Astrocyte of the cerebellum (primary cell): ENCODE data around the gene APC.

Experiments
- DNase-seq: peaks from one replicate; pipeline ENCODE4 v3.0.0-alpha.2; 2011; ENCODE audit warnings: low read depth
- H3K4me3 ChIP-seq: 2 replicates; pipeline ENCODE4 v1.5.1; 2011; ENCODE audit warnings: mild to moderate bottlenecking, low read depth, low read length, moderate library complexity
- in situ Hi-C: cut with HindIII; loops from 2 replicates; pipeline ENCODE4 v1.10.0; 2017; ENCODE audit warnings: low sequenced_read_pairs
- TF ChIP-seq, protein P1 (sequence below): IDR thresholded peaks from 2 replicates; pipeline ENCODE4 v1.5.1; 2012; ENCODE audit warnings: low read length, low read depth, moderate library complexity, mild to moderate bottlenecking; ENCODE audit errors: missing control alignments

APC gene

DNA sequence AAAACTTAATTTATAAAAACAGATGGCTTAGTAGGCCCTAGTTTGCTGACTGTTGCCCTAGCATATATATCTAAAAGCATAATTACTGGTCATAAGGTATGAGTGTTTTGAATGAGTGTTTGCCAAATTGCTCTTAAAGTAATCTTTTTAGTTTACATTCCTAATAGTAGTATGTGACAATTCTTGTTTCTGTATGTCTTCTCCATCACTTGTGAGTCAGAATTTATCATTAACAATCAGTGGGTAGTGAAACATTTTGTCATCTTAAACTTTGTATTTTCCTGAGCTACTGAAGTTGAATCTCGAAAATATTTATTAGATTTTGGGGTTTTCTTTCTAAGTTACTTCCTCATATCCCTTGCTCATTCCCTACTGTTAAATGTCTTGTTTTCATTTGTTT is 49.6 kb downstream of the APC start:
- in situ Hi-C loops, result no loop called here
- H3K4me3 ChIP-seq, result no peak overlapping the region
- DNase-seq, result no peak
- TF ChIP-seq, protein P1, sequence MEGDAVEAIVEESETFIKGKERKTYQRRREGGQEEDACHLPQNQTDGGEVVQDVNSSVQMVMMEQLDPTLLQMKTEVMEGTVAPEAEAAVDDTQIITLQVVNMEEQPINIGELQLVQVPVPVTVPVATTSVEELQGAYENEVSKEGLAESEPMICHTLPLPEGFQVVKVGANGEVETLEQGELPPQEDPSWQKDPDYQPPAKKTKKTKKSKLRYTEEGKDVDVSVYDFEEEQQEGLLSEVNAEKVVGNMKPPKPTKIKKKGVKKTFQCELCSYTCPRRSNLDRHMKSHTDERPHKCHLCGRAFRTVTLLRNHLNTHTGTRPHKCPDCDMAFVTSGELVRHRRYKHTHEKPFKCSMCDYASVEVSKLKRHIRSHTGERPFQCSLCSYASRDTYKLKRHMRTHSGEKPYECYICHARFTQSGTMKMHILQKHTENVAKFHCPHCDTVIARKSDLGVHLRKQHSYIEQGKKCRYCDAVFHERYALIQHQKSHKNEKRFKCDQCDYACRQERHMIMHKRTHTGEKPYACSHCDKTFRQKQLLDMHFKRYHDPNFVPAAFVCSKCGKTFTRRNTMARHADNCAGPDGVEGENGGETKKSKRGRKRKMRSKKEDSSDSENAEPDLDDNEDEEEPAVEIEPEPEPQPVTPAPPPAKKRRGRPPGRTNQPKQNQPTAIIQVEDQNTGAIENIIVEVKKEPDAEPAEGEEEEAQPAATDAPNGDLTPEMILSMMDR, result no peak

DNA sequence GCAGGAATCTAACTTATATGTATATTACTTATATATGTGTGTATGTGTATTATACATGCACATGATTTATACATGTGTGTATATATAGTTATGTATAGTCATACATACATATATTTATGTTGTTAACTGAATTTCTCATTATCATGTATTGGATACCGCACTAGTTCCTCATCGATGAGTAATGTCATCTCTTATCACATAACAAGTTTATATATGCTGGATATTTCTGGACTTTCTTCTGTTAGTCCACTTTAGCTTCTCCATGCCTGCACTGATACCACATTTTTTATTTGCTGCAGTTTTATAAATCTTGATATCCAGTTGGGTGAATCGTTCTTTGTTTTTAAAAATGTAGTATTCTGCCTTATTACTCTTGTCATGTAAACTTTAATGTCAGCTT is 50.2 kb downstream of the APC start:
- TF ChIP-seq, protein P1, result no peak
- no peak for DNase-seq
- no peak overlapping the region for H3K4me3 ChIP-seq
- in situ Hi-C loops, result no loop called here

DNA sequence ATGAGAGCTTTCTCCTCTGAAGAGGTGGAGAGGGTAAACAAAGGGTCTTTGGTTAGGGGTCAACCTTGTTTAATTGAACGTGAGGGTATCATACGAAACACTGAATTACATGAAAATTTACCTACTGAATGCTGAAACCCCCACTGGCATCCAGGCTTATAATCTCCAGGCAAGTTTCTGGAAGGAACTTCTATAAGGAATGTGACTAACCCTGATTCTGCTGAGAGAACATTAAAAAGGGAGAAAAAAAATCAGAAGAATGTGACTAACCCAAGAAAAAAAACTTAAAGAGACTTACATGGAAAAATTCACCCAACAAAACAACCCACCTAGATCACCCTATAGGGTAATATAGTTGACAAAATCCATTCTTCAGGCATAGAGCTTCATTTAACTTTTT is 55.5 kb downstream of the APC start:
- in situ Hi-C loops, result no loop called here
- no peak for DNase-seq
- no peak overlapping the region for H3K4me3 ChIP-seq
- TF ChIP-seq, protein P1, result no peak

DNA sequence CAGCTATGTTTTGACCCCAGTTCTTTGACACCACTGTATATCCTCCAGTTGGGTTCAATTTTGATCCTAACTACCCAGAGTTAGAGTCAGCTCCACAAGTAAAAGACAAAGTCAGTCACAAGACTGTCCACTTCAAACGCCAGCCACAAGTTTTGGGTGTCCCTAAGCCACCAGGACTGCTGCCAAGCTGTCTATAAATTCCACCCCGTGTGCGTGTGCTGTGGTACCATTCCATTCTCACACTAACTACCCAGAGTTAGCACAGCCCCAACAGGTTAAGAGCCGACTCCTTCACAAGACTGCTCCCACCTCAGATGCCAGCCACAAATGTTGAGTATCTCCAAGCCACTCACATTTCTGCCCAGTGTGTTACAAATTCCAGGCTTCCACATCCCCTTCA is 56.7 kb downstream of the APC start:
- in situ Hi-C loops, result no loop called here
- H3K4me3 ChIP-seq, result no peak overlapping the region
- TF ChIP-seq, protein P1, result no peak
- DNase-seq, result no peak

DNA sequence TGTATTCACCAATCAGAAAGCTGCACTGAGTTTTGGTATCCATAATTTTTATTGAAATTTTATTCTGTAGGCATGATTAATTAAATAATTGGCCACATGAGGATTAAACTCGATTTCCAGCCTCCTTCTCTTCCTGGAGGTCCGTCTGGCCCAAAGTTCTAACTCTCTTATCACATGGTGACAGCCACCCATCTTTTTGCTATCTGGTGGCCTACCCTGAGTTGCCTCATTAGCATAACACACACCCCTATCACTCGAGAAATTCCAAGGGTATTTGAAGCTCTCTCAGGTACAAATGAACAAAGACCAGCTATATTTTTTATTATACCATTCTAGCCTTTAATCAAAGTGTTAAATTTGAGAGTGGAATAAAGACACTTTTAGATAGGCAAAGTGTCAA is 57.7 kb downstream of the APC start:
- in situ Hi-C loops, result no loop called here
- no peak overlapping the region for H3K4me3 ChIP-seq
- no peak for DNase-seq
- TF ChIP-seq, protein P1, result no peak

DNA sequence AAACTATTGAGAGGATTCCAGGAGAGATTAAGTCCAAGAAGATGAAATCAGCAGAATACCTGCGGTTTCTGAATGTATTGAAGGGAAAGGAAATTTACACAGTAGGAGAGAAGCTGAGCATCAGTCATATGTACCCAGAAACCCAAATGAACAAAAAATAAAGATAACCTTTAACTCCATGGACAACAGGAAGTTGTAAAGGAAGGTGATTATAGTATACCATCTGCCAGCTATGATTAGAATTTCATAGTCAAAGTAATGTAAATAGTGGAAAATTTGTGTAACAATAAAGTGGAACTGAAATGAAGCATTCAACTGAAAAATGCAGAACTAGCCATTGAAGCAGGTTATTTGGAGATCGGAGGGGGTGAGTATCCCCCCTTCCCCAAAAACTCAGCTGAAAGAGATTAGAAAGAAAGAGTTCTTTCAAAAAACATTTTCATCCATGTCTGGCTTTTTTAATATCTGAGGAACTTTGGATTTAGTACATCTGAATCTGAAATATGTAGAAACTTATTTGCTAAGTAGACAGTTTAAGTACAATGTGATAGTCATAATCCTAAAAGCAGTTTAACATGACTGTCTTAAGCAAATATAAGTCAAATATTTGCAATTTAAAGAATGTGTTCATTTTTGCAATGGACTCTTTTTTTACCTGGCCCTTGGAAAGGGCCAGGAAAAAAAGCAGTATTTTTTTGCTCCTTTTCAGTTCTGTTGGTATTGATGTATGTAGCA is 58.4 kb downstream of the APC start:
- in situ Hi-C loops, result no loop called here
- H3K4me3 ChIP-seq, result no peak overlapping the region
- no peak for DNase-seq
- TF ChIP-seq, protein P1, result no peak
